Esophagus squamous epithelium (tissue), 5 donors: ENCODE data around the gene SH3PXD2A. TPM values are rescaled to one million over a fixed set of nuclear protein-coding genes. Genes with fewer than 3 reads are reported as not detected.
A peak's percentile ranks its signal among the peaks of the same experiment; 100 is the strongest.

Experiments used
- DNase-seq: peaks from one replicate; lab custom pipeline; 2025; lab: John Stamatoyannopoulos, UW
- H3K27ac ChIP-seq, 4 donors: fragments of 200-600 bp; sonication (generic); one replicate each; pipeline ENCODE4 v1.5.1; 2016 to 2019; ENCODE audit warnings: mild to moderate bottlenecking in 1 of 4
- H3K27me3 ChIP-seq, 4 donors: fragments of 200-600 bp; sonication (generic); 1 replicate in 3 of 4; 2 replicates in 1 of 4; pipeline versions ENCODE4 v1.5.1 to v1.6.0; 2017 to 2021; ENCODE audit warnings: antibody characterized with exemption in 1 of 4
- H3K36me3 ChIP-seq, 3 donors: fragments of 200-600 bp; sonication (generic); one replicate each; pipeline ENCODE4 v1.5.1; 2016 to 2019
- H3K4me1 ChIP-seq, 3 donors: fragments of 200-600 bp; sonication (generic); one replicate each; pipeline ENCODE4 v1.5.1; 2017 to 2019
- H3K4me3 ChIP-seq, 4 donors: fragments of 200-600 bp; sonication (generic); 1 replicate in 3 of 4; 2 replicates in 1 of 4; pipeline ENCODE4 v1.5.1; 2016 to 2019; ENCODE audit warnings: mild to moderate bottlenecking in 2 of 4, moderate library complexity in 1 of 4
- H3K9me3 ChIP-seq, 3 donors: fragments of 200-600 bp; sonication (generic); one replicate each; pipeline ENCODE4 v1.5.1; 2016 to 2019
- POLR2A ChIP-seq, 4 donors: fragments of 450-650 bp; IDR thresholded peaks; one replicate each; pipeline ENCODE4 v1.6.1; 2017; ENCODE audit warnings: antibody characterized with exemption in 4 of 4, mild to moderate bottlenecking in 4 of 4, moderate library complexity in 3 of 4
- WGBS, 2 donors: methylation state at CpG; one replicate each; pipeline ENCODE4 v1.1.5; 2018; 5-methylcytosine and 5-hydroxymethylcytosine counted together
- intact Hi-C: fragments of 100-400 bp; cut with DNase I; formaldehyde crosslinking; loops from one replicate; pipeline ENCODE4 v1.15.0; 2022
- total RNA-seq, 4 donors: library from RNA; depleted of rRNA; stranded (reverse); fragments of >200 nt; gene quantifications; one replicate each; pipeline ENCODE4 v1.1.0, GENCODE V29; 2016
- TF ChIP-seq, protein P1 (sequence below), 6 experiments: fragments of 450-650 bp in 4 of 6; fragments of 200-600 bp in 2 of 6; sonication (generic) in 2 of 6; IDR thresholded peaks; one replicate each; pipeline ENCODE4 v1.5.1; 2016 to 2019; ENCODE audit warnings: antibody characterized with exemption in 6 of 6, mild to moderate bottlenecking in 4 of 6, moderate library complexity in 4 of 6
- donor health status: DM: yes; HTN: yes; CAD: no.

Gene SH3PXD2A
- total RNA-seq, 4 donors from 2014 or later, result 25.1 to 57.8 (median 42.7) TPM

DNA sequence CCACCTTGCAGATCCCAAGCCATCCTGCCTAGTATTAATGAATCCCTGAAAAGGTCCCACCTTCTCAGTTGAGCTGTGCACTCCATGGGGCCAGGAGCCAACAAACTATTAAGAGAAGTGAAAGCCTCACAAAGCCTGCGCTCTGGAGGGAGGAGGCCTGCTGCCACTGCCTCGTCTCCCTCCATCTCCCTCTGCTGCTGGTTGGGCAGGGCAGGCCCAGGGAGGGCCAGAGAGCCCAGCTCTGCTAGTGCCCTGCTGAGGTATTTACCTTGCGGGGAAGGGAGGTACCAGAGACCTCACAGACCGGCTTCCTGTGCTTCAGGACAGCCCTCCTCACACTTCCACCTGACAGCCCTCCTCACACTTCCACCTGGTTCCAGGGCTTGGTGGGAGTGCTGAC is 171.5 kb downstream of the SH3PXD2A start:
- H3K27ac ChIP-seq, result peak overlapping the region in 1 of 4 donors; percentile 13
- no peaks in the 10 kb centered on the region for H3K27me3 ChIP-seq
- H3K9me3 ChIP-seq, result no peaks in the 10 kb centered on the region
- no peak overlapping the region for H3K4me3 ChIP-seq
- H3K4me1 ChIP-seq, result peaks cover 0 to 59% (median 21%) of the 10 kb centered on the region in 3 donors
- WGBS, 2 donors, result 60 to 65% methylated on average over 1 to 2 of the region's 4 CpGs
- H3K36me3 ChIP-seq, result peaks cover 0 to 33% (median 0%) of the 10 kb centered on the region in 3 donors
- DNase-seq, result no peak
- TF ChIP-seq POLR2A (IDR thresholded peaks at IDR 0.05), result no peak
- TF ChIP-seq, protein P1, sequence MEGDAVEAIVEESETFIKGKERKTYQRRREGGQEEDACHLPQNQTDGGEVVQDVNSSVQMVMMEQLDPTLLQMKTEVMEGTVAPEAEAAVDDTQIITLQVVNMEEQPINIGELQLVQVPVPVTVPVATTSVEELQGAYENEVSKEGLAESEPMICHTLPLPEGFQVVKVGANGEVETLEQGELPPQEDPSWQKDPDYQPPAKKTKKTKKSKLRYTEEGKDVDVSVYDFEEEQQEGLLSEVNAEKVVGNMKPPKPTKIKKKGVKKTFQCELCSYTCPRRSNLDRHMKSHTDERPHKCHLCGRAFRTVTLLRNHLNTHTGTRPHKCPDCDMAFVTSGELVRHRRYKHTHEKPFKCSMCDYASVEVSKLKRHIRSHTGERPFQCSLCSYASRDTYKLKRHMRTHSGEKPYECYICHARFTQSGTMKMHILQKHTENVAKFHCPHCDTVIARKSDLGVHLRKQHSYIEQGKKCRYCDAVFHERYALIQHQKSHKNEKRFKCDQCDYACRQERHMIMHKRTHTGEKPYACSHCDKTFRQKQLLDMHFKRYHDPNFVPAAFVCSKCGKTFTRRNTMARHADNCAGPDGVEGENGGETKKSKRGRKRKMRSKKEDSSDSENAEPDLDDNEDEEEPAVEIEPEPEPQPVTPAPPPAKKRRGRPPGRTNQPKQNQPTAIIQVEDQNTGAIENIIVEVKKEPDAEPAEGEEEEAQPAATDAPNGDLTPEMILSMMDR (IDR thresholded peaks at IDR 0.05), result no peak
- intact Hi-C loops, result loop anchor here (5.0 kb wide), 1 partner anchor 82 kb away; no protein-coding TSS in a partner anchor

DNA sequence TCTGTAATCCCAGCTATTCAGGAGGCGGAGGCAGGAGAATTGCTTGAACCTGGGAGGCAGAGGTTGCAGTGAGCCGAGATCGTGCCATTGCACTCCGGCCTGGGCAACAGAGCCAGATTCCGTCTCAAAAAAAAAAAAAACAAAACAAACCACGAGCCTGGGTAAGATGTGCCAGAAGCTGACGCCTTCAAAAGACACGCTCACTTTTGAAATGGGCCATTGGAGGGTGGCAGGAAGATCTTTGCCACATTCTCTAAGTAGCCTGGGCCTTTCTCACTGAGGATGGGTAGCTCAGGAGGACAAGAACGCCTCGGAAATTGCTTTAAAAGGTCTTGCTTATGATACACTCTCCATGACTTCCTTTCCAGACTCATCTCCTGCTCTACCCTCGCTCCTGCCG is 172.7 kb downstream of the SH3PXD2A start:
- intact Hi-C loops, result loop anchor here (5.0 kb wide), 1 partner anchor 80 kb away; no protein-coding TSS in a partner anchor
- Histone ChIP-seq H3K4me3 (no peak overlapping the region), H3K27me3 (no peaks in the 10 kb centered on the region), H3K27ac (peak overlapping the region in 1 of 4 donors; percentile 87), H3K9me3 (no peaks in the 10 kb centered on the region), H3K4me1 (peaks cover 0 to 62% (median 30%) of the 10 kb centered on the region in 3 donors), H3K36me3 (peaks cover 0 to 42% (median 0%) of the 10 kb centered on the region in 3 donors)
- DNase-seq, result no peak
- TF ChIP-seq, protein P1 (IDR thresholded peaks at IDR 0.05), result no peak
- TF ChIP-seq POLR2A (IDR thresholded peaks at IDR 0.05), result no peak
- 70 to 75% methylated on average over 11 to 12 of the region's 12 CpGs for WGBS, 2 donors

DNA sequence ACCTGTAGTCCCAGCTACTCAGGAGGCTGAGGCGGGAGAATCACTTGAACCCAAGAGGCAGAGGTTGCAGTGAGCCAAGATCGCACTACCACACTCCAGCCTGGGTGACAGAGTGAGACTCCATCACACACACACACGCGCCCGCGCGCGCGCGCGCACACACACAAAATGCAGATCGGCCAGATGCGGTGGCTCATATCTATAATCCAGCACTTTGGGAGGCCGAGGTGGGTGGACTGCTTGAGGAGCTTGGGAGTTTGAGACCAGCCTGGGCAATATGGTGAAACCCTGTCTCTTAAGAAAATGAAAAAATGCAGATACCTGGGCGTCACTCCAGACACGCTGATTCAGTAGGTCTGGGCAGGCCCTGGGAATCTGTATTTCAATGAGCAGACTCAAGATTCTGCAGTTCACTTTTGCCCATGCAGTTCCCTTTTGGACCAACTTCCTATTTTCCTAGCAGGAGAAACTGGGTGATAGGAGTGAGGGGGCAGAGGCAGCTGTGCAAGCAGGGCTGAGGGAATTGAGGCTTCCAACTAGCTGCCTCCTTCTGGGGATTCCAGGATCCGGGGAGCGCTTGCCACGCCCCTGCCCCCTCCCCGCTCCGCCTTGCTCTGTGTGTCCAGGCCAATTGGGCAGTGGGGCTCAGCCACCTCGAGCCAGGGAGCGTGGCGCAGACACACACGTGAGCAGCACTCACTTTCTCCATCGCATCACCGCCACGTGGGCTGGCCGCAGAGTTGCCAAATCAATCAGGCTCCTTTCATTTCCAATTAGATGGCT is 173.6 kb downstream of the SH3PXD2A start:
- H3K27me3 ChIP-seq, result no peaks in the 10 kb centered on the region
- no peak for DNase-seq
- no peak overlapping the region for H3K4me3 ChIP-seq
- H3K4me1 ChIP-seq, result peaks cover 0 to 67% (median 38%) of the 10 kb centered on the region in 3 donors
- H3K27ac ChIP-seq, result peak overlapping the region in 3 of 4 donors; percentile 42 to 87 (median 62)
- TF ChIP-seq, protein P1 (IDR thresholded peaks at IDR 0.05), result no peak
- no peak for TF ChIP-seq POLR2A (IDR thresholded peaks at IDR 0.05)
- 92 to 95% methylated on average over 5 to 18 of the region's 29 CpGs for WGBS, 2 donors
- no peaks in the 10 kb centered on the region for H3K9me3 ChIP-seq
- H3K36me3 ChIP-seq, result peaks cover 0 to 48% (median 0%) of the 10 kb centered on the region in 3 donors
- intact Hi-C loops, result loop anchor here (5.0 kb wide), 1 partner anchor 80 kb away; no protein-coding TSS in a partner anchor

DNA sequence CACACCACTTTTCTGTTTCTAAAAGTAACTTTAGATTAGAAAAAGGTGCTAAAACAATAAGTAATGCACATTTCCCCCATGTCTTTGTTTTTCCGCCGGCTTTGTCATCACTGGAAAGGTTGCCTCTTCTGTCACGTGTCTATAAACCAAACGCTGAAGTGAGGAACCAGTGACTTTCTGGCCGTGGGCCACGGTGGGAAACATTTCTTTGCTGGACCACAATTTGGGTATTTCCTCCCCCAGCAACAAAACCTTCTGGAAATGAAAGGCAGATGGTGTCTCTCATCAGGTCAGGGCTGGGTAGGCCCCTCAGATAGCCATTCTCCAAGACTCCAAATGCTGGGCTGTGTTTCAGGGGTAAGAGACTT is 174.5 kb downstream of the SH3PXD2A start:
- intact Hi-C loops, result loop anchor here (5.0 kb wide), 1 partner anchor 79 kb away; no protein-coding TSS in a partner anchor
- WGBS, 2 donors, result 74 to 75% methylated on average over 6 of the region's 6 CpGs
- Histone ChIP-seq H3K9me3 (no peaks in the 10 kb centered on the region), H3K4me1 (peaks cover 5 to 67% (median 41%) of the 10 kb centered on the region in 3 donors), H3K27ac (peak overlapping the region in 3 of 4 donors; percentile 42 to 87 (median 62)), H3K4me3 (no peak overlapping the region), H3K27me3 (no peaks in the 10 kb centered on the region), H3K36me3 (peaks cover 0 to 48% (median 0%) of the 10 kb centered on the region in 3 donors)
- DNase-seq, result no peak
- TF ChIP-seq POLR2A (IDR thresholded peaks at IDR 0.05), result no peak
- TF ChIP-seq, protein P1 (IDR thresholded peaks at IDR 0.05), result no peak
